IPS-15b (cell line): ENCODE results near the gene ALCAM.

Experiments used
- H3K27me3 ChIP-seq: one replicate; pipeline ENCODE4 v1.6.1; 2013; ENCODE audit warnings: low read length; ENCODE audit not compliant: control insufficient read depth, insufficient read depth
- H3K36me3 ChIP-seq: one replicate; pipeline ENCODE4 v1.6.1; 2013; ENCODE audit warnings: low read length; ENCODE audit not compliant: control insufficient read depth, insufficient read depth
- H3K4me1 ChIP-seq: one replicate; pipeline ENCODE4 v1.6.1; 2013; ENCODE audit warnings: mild to moderate bottlenecking, low read length; ENCODE audit not compliant: control insufficient read depth, insufficient read depth
- H3K4me3 ChIP-seq: one replicate; pipeline ENCODE4 v1.5.1; 2013; ENCODE audit warnings: low read depth, low read length
- H3K9ac ChIP-seq: one replicate; pipeline ENCODE4 v1.6.1; 2013; ENCODE audit warnings: low read depth, mild to moderate bottlenecking, low read length
- H3K9me3 ChIP-seq: one replicate; pipeline ENCODE4 v1.6.1; 2013; ENCODE audit warnings: mild to moderate bottlenecking, low read length; ENCODE audit not compliant: control insufficient read depth, insufficient read depth

The ALCAM gene

DNA sequence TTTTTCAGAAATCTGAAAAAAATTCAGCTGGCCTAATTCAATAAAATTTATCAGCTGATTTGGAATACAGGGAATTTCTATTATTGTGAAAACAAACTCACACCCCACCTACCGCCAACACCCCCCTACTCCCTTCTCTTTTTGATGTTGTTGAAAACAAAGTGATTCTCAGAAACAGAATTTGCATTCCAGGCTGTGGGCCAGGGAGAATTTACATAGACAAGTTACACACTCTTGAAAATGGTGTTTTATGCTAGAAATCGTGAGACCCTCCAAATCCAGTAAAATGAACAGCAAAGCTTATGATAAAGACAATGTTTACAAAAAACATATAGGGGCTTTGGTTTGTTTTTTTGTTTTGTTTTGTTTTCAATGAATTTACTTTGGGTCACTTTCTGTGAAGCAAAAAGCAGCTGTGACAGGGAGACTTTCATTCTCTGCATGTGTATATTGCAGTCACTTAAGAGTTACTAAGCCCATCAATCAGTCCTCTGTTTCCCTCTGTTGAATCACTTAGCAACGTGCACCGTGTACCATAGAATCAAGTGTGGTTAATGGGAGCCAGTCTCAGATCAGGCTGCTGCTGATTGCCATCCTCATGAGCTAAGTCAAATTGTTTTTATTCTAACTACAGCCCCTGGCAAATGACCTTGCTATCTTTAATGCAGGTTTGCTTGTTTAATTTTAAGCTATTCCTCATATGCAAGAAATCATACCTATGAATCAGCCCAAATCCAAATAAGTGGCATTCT lies 159.8 kb downstream of the ALCAM start:
- no peak overlapping the region for H3K9ac ChIP-seq
- H3K27me3 ChIP-seq: no peaks in the 10 kb centered on the region
- H3K4me3 ChIP-seq: no peak overlapping the region
- H3K9me3 ChIP-seq: no peaks in the 10 kb centered on the region
- peaks cover 2% of the 10 kb centered on the region for H3K4me1 ChIP-seq
- no peaks in the 10 kb centered on the region for H3K36me3 ChIP-seq

DNA sequence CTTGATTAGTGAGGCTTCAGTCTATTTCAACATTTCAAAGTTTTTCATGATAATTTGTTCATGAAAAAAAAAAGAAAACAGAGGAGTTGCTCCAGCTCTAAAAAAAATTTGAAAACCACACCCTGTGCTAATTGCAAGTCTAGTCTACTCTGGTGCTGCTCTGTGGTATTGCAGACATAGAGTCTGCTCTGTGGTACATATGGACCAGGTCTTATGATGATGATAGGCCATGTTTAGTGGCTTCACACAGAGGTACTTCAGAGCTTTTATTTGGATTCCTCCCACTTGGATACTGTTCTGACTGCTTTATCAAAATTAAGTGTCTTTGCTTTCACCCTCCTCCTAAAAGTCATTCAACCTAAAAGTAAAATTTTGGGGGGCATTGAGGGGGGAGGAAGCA lies 160.8 kb downstream of the ALCAM start:
- no peak overlapping the region for H3K9ac ChIP-seq
- no peaks in the 10 kb centered on the region for H3K9me3 ChIP-seq
- no peaks in the 10 kb centered on the region for H3K36me3 ChIP-seq
- H3K27me3 ChIP-seq: no peaks in the 10 kb centered on the region
- H3K4me1 ChIP-seq: peaks cover 2% of the 10 kb centered on the region
- H3K4me3 ChIP-seq: no peak overlapping the region

DNA sequence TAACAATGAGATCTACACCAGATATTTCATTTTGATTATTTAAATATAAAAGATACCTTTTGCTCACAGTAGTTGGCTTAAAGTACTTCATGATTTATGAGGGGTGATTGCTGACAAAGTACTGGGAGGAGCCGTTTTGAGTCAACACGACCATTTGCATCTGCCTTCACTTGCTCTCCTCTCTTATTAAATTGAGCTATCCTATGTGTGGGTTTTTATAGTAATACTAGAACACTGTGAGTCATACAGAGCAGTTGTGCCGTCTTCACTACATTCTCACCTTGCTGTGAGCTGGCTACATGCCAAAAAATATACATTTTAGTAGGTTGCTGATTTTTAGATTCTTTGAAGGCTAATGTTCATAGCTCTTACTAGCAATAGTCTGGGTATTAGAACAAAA lies 161.2 kb downstream of the ALCAM start:
- Histone ChIP-seq H3K9ac (no peak overlapping the region), H3K4me3 (no peak overlapping the region), H3K4me1 (peaks cover 2% of the 10 kb centered on the region), H3K27me3 (no peaks in the 10 kb centered on the region), H3K9me3 (no peaks in the 10 kb centered on the region), H3K36me3 (no peaks in the 10 kb centered on the region)

DNA sequence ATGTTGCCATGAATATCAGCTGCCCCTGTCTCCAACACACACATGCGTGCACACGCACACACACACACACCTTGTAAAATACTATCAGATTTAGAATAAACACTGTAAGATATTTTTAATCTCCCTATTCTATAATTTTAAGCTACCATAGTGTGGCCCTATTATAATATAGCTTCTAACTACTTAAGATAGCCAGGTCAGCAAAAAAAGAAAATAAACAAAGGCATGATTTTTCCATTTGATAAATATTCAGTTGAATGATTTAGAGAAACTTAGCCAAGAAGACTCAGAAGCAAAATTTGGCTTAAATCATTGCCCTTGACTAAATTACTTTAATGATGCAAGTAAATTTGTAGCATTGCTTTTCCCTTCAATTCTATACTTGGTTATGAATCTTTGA lies 162.2 kb downstream of the ALCAM start:
- Histone ChIP-seq H3K4me1 (peaks cover 2% of the 10 kb centered on the region), H3K4me3 (no peak overlapping the region), H3K36me3 (no peaks in the 10 kb centered on the region), H3K27me3 (no peaks in the 10 kb centered on the region), H3K9ac (no peak overlapping the region), H3K9me3 (no peaks in the 10 kb centered on the region)

DNA sequence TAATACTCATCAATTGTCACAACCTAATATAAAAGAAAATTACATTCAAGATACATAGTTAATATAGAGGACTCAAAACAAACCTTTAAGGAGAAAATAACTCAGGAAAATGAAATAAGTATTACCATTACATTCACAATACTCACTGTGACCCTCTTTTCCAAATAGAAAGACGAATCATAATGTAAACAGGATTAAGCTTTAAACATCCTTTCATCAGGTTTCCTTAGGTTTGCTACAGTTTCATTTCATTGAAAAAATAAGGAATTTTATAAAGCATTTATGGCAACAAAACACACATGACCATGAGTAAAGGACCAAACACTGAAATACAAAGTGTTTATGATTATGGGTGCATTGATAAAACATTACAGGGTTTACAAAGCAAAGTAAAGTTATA lies 162.7 kb downstream of the ALCAM start:
- H3K36me3 ChIP-seq: no peaks in the 10 kb centered on the region
- no peak overlapping the region for H3K4me3 ChIP-seq
- no peaks in the 10 kb centered on the region for H3K27me3 ChIP-seq
- H3K4me1 ChIP-seq: peaks cover 2% of the 10 kb centered on the region
- H3K9ac ChIP-seq: no peak overlapping the region
- no peaks in the 10 kb centered on the region for H3K9me3 ChIP-seq

DNA sequence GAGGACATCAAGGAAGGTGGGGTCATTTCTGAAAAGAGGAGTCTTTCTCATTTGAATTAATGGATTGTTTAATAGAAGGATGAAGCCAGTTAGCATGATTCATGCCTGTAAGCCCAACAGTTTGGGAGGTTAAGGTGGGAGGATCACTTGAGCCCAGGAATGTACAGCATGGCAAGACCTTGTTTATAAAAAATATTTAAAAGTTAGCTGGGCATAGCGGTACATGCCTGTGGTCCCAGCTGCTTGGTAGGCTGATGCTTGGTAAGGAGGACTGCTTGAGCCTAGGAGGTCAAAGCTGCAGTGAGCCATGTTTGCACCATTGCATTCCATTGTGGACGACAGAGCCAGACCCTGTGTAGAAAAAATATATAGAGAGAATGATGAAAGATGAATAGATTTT lies 165.5 kb downstream of the ALCAM start:
- Histone ChIP-seq H3K4me1 (no peaks in the 10 kb centered on the region), H3K9ac (no peak overlapping the region), H3K9me3 (no peaks in the 10 kb centered on the region), H3K27me3 (no peaks in the 10 kb centered on the region), H3K4me3 (no peak overlapping the region), H3K36me3 (no peaks in the 10 kb centered on the region)

DNA sequence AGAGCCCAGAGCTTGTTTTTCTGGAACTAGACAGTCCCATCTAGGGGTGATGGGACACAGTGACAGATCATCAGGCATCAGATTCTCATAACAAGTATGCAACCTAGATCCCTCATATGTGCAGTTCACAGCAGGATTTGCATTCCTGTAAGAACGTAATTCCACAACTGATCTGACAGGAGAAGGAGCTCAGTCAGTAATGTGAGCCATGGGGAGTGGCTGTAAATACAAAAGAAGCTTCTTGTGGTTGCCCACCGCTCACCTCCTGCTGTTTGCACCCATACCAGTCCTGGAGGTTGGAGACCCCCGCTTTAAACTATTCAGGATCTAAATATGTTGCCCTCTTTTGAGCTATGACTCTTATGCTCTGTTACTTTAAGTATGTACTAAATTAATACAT lies 167.3 kb downstream of the ALCAM start:
- H3K4me1 ChIP-seq: no peaks in the 10 kb centered on the region
- H3K9me3 ChIP-seq: no peaks in the 10 kb centered on the region
- no peak overlapping the region for H3K9ac ChIP-seq
- no peaks in the 10 kb centered on the region for H3K36me3 ChIP-seq
- no peak overlapping the region for H3K4me3 ChIP-seq
- no peaks in the 10 kb centered on the region for H3K27me3 ChIP-seq

DNA sequence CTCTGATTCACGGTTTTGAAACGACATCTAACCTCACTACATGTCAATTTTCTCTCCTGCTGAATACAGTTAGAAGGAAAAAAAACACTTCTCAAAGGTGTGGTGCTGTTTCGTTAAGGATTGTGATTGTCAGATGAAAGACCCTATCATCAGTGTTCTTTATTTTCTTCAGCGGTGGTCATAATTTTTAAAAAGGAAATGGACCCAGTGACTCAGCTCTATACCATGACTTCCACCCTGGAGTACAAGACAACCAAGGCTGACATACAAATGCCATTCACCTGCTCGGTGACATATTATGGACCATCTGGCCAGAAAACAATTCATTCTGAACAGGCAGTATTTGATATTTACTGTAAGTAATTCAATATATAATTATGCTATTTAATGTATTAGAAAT lies 167.8 kb downstream of the ALCAM start:
- H3K9me3 ChIP-seq: no peaks in the 10 kb centered on the region
- H3K9ac ChIP-seq: no peak overlapping the region
- no peak overlapping the region for H3K4me3 ChIP-seq
- H3K27me3 ChIP-seq: no peaks in the 10 kb centered on the region
- H3K4me1 ChIP-seq: no peaks in the 10 kb centered on the region
- H3K36me3 ChIP-seq: no peaks in the 10 kb centered on the region

DNA sequence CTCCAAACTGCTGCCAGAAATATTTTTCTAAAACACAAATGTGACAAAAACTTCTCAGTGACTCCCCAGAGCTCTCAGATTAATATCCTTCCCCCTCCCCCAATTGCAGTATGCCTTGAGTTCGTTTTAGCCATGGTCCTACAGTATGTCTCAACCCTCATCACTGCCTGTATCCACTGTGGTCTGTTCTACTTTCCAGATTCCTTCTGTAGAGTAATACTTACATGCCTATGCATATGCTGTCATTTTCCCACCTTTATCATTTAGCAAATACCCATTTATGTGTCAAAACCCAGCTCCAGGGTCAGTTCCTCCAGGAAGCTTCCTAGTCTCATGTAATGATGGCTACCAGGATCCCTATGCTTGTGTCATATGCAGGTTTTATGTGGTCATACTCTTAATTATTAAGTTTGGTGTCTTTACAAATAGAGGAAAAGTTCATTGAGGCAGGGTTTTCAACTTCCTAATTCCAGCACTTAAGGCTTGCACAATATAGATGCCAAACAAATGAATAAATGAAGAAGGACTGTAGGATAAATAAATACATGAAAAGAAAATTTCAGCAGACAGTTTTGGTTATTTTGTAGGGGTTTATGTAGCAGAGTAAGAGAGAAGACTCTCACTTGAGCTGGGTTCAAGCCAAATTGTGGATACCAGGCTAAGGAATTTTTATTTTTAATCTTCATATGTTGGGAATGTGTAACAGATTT lies 170.8 kb downstream of the ALCAM start:
- Histone ChIP-seq H3K36me3 (no peaks in the 10 kb centered on the region), H3K4me1 (no peaks in the 10 kb centered on the region), H3K9me3 (no peaks in the 10 kb centered on the region), H3K9ac (no peak overlapping the region), H3K4me3 (no peak overlapping the region), H3K27me3 (no peaks in the 10 kb centered on the region)

DNA sequence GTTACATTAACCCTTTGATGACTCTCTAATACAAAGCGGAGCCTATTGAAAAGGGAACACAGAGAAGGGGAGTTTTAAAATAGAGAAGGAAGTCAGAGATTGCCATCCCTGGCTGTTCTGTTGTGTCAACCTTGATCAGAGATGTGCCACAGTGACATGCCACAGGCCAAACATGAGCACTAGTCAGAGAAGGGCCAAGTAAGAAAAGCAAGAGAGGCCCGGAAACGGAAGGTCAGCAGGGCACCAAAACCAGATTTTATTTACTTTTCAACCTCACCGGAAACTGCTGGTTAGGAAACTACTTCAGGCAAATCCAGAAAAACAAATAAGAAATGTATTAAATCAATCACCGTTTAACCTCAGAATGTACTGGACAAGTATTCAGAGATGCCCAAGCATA lies 171.8 kb downstream of the ALCAM start:
- H3K27me3 ChIP-seq: no peaks in the 10 kb centered on the region
- H3K4me3 ChIP-seq: no peak overlapping the region
- no peaks in the 10 kb centered on the region for H3K36me3 ChIP-seq

DNA sequence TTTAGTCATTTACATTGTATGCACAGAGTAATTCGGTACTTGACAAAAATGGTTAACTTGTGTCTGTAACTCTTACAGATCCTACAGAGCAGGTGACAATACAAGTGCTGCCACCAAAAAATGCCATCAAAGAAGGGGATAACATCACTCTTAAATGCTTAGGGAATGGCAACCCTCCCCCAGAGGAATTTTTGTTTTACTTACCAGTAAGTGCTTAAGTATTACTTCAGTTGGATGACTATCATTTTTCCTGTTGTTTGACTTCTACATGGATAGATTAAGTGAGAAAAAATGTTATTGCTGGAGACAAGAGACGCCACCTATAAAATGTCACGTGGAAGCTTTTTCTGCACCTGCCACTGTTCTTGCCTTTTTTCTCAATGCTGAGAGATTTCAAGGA lies 173.2 kb downstream of the ALCAM start:
- Histone ChIP-seq H3K4me3 (no peak overlapping the region), H3K4me1 (no peaks in the 10 kb centered on the region), H3K36me3 (no peaks in the 10 kb centered on the region), H3K9ac (no peak overlapping the region), H3K27me3 (no peaks in the 10 kb centered on the region), H3K9me3 (no peaks in the 10 kb centered on the region)

More for the DNA sequence above, 171.8 kb downstream of the ALCAM start:
- no peak overlapping the region for H3K9ac ChIP-seq
- H3K4me1 ChIP-seq: no peaks in the 10 kb centered on the region
- H3K9me3 ChIP-seq: no peaks in the 10 kb centered on the region

DNA sequence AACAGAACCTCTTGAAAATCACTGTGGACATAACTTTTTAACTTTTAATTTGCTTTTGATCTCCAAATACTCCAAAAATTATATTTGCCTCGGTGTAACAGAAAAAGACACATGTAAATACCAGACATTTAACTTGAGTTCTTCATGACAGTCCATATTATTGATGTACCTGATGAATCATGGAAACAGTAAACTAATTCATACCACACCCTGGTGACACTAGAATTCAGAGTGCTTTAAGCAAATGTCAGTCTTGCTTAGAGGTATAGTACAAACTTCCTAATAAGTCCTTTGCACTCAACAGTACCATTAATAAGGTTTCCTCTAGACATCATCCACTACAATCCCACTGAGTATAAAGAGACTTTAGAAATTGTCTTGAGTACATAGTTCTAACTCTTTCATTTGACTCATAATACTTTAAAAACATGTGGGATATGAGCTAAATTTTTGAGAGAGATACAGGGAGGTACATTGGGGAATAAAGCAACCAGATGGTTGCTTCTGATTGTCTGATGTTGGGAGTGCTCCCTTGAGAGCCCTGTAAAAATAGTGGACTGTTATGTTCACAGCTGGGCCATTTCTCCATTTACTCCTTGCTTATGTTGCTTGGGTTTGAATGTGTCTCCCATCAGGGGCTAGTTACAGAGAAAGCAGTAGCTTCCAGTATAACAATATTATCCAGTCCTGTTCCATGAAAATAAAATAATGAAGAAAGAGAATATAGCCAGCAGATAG lies 175.7 kb downstream of the ALCAM start:
- no peak overlapping the region for H3K4me3 ChIP-seq
- H3K4me1 ChIP-seq: no peaks in the 10 kb centered on the region
- H3K27me3 ChIP-seq: no peaks in the 10 kb centered on the region
- H3K36me3 ChIP-seq: no peaks in the 10 kb centered on the region
- H3K9ac ChIP-seq: no peak overlapping the region
- H3K9me3 ChIP-seq: no peaks in the 10 kb centered on the region
